RPMI7951 (cell line): ENCODE data around the gene TTC28. TPM values are rescaled to one million over a fixed set of nuclear protein-coding genes. Genes with fewer than 3 reads are reported as not detected.
"Not testable (repeated sequence)": the region's sequence is repeated elsewhere in the genome, so short reads cannot be mapped to it uniquely, and the experiment has no call there.

Source experiments
- DNase-seq: peaks from one replicate; pipeline ENCODE4 v3.0.0-alpha.2; 2012; ENCODE audit warnings: low read depth
- total RNA-seq: library from RNA; depleted of rRNA; stranded (reverse); fragments of >200 nt; shearing (Covaris generic); gene quantifications from 2 replicates; pipeline ENCODE4 v1.2.3, GENCODE V29; 2014

TTC28 gene
- total RNA-seq, 1 experiment from 2014 or later, result 0.96 TPM

GRCh38 chr22:28604966-28605761 is 74.5 kb downstream of the TTC28 start:
- DNase-seq, result no peak

- no peak for DNase-seq
These were observed 77.7 kb downstream of the TTC28 start for GRCh38 chr22:28601915-28602314.

DNA sequence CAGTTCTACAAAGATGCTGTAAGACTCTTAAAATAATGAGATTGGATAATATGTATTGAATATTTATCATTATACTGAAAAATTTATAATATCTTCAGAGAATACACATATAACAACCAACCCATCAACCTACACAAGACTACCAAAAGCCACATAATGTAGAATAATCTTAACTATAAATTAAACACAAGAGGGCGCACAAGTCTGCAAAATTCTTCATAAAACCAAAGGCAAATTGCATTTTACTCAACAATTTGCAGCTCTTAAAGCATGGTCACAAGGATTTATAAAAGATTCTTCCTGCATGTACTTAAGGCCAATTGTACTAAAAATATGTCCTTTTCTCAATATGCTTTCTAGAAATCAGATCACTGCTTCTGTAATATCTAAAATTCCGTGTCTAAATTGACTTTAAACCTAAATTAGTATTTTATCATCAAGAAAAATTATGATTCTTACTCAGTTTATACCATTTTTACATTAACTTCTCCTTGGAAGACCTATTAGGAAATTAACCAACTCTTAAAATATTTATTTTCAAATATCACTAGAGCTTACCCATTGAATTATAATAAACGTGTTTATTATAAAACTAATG is 79.0 kb downstream of the TTC28 start:
- peak; percentile 45 for DNase-seq

DNA sequence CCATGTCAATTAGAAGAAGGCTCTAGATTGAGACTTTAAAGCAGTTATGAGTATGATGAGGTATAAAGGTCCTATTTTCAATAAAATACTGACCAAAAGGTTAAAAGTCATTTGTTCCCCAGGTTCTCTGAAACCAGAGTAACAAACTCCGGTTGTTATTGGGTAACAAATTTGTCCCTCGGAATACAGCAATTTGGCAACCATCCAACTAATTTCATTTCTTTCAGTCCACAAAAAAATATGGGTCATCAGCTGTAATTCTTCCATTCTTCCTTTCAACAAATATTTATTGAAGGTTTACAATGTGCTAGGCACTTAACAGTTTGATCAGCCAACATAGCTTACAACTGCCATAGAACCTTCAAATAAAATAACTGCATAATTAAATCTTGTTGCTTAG is 79.9 kb downstream of the TTC28 start:
- no peak for DNase-seq

- DNase-seq, result no peak
These were observed 82.0 kb downstream of the TTC28 start for GRCh38 chr22:28597665-28598064.

GRCh38 chr22:28594797-28595462 is 84.7 kb downstream of the TTC28 start:
- peak; percentile 50 for DNase-seq

GRCh38 chr22:28594076-28594796 is 85.4 kb downstream of the TTC28 start:
- no peak for DNase-seq

GRCh38 chr22:28593299-28593698 is 86.3 kb downstream of the TTC28 start:
- no peak for DNase-seq

DNA sequence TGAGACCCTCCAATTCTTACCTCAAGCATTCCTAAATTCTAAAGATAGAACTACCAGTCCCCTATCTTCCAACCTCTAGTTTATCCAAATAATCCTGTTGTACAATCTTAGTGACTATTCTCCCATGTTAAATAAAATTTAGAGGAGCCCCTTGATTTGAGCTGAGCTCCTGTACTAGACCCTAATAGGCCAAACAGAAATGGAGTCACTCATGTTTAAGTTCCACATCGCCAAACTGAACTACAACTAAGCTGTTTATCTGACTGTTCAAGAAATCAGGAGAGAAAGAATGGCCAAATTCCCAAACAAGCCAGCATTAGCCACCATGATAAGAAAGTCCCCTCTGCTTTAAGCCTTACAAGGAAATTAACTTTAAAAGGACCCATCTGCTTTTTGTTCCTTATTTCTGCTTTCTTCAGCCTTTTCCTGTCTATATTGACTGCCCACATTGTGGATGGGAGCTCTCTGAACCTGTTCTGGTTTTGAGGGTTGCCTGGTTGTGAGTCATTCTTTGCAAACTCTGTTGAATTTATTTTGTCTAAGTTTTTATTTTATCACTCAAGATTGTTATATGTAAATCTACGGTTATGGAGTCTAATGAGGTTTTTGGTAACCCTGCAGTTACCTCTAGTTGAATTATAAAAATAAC is 90.4 kb downstream of the TTC28 start:
- DNase-seq, result no peak

- DNase-seq, result no peak
These were observed 94.3 kb downstream of the TTC28 start for GRCh38 chr22:28585324-28585723.

DNA sequence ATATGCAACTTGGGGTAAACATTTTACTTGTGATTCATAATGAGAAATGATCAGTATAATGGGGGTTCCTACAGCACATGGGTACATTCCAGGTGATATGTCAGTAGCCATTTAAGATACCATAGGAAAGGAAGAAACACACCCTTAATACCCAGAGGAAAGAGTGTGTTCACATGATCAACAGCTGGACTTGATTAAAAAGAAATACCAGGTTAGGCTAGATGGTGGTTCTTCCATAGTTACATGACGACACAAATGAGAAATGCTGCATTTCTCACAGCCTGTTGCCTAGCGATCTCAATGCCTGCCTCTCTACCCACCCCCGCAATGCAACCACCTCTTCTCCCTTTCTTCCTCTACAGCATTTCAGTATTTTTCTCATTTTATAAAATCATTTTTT is 96.8 kb downstream of the TTC28 start:
- DNase-seq, result peak; percentile 54

GRCh38 chr22:28581016-28581415 is 98.6 kb downstream of the TTC28 start:
- no peak for DNase-seq

DNA sequence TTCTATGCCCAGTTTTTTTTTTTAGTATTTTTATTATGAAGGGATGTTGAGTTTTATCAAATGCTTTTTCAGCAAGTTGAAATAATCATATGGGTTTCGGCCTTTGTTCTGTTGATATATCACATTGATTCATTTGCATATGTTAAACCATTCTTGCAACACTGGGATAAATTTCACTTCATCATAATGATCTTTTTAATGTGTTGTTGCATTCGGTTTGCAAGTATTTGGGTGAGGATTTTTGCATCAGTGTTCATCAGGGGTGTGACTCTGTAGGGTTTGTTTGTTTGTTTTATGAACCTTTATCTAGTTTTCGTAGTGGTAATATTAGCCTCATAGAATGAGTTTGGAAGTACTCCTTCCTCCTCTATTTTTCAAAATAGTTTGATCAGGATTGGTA is 103.5 kb downstream of the TTC28 start:
- no peak for DNase-seq

- DNase-seq, result no peak
These were observed 105.4 kb downstream of the TTC28 start for GRCh38 chr22:28574159-28574788.

DNA sequence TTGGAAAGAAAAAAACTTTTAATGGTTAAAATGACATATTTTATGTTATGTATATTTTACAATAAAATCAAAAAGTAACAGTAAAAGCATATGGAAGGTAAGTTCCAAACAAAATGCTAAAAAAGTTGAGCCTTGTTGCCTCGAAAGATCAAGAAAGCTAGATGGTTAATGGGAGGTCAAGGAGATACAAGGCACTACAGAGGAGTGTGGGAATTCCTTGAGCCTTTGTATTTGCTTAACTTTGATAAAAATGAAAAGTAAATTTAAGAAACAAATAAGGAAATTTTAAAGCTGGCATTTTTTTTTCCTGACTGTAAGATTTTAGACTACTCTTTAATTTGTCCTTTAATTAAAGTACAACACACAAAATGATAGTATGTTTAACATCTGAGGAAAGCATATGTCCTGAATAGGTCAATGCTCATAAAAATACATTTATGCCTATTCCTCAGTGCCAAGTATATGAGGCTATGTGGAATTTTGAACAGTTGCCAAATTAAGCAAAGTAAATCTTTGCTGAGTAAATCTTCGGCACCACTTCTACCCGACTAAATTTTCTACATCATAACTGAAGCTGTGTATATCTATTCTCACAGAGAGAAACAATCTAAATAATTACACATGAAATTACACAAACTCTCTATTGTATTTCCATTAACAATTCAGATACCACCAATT is 108.8 kb downstream of the TTC28 start:
- DNase-seq, result no peak

- not testable (repeated sequence) for DNase-seq
These were observed 110.7 kb downstream of the TTC28 start for GRCh38 chr22:28568974-28569373.

DNA sequence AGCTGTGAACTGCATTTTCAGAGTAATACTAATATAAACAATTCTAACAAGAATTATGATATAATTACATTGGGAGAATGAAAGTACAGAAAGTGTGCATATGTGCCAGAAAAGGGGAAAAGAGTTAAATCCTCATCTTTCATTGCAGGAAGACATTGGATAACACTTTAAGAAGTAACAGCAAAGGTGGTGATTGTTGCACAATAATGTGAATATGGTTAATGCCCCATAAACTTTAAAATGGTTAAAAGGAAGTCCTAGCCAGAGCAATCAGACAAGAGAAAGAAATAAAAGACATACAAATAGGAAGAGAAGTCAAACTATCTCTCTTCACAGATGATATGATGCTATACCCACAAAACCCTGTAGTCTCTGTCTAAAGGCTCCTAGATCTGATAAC is 111.5 kb downstream of the TTC28 start:
- DNase-seq, result no peak

- not testable (repeated sequence) for DNase-seq
These were observed 112.6 kb downstream of the TTC28 start for GRCh38 chr22:28566920-28567499.

DNA sequence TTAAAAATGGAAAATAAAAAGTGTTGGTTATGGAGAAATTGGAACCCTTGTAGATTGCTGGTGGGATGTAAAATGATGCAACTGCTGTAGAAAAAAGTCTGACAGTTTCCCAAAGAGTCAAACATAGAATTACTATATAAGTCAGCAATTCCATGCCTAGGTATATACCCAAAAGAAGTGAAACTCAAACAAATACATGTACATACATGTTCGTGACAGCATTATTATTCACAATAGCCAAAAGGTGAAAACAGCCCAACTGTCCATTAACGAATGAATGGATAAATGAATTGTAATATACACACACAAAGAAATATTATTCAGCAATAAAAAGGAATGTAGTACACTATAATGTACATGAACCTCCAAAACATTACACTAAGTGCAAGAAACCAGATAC is 116.0 kb downstream of the TTC28 start:
- DNase-seq, result no peak

GRCh38 chr22:28562324-28562723 is 117.3 kb downstream of the TTC28 start:
- DNase-seq, result no peak
